Cardiac muscle cell (in vitro differentiated cells and primary cell): ENCODE data around the gene XRN2. TPM values are rescaled to one million over a fixed set of nuclear protein-coding genes. Genes with fewer than 3 reads are reported as not detected.

Experiments used
- DNase-seq, 2 donors: peaks; one replicate each; pipeline versions ENCODE4 v3.0.0 to v3.0.0-alpha.2; 2010 to 2017; ENCODE audit warnings: low read depth in 1 of 2, low spot score in 1 of 2
- H3K27ac ChIP-seq: fragments of 200-600 bp; sonication (generic); 2 replicates; pipeline ENCODE4 v1.5.1; 2016
- H3K27me3 ChIP-seq: fragments of 200-600 bp; sonication (generic); 2 replicates; pipeline ENCODE4 v1.6.0; 2016; ENCODE audit warnings: control low read depth
- H3K36me3 ChIP-seq: fragments of 200-600 bp; sonication (generic); 2 replicates; pipeline ENCODE4 v1.5.1; 2016; ENCODE audit warnings: control low read depth
- H3K4me1 ChIP-seq: fragments of 200-600 bp; sonication (generic); 2 replicates; pipeline ENCODE4 v1.8.1; 2017; ENCODE audit warnings: low read depth, mild to moderate bottlenecking, mixed run types
- H3K4me3 ChIP-seq: fragments of 200-600 bp; sonication (generic); 2 replicates; pipeline ENCODE4 v1.5.1; 2016; ENCODE audit warnings: mild to moderate bottlenecking
- H3K9me3 ChIP-seq: fragments of 200-600 bp; sonication (generic); 2 replicates; pipeline ENCODE4 v1.5.1; 2017; ENCODE audit warnings: low read depth, mild to moderate bottlenecking, control low read depth
- CTCF ChIP-seq: IDR thresholded peaks from 2 replicates; pipeline ENCODE4 v1.5.1; 2012; ENCODE audit warnings: low read depth, mild to moderate bottlenecking, low read length
- polyA plus RNA-seq: library from polyadenylated mRNA; unstranded; fragments of >200 nt; fragmentation: Nextera tagmentation; extraction: Ambion mirVana; gene quantifications from 2 replicates; pipeline ENCODE4 v1.2.1, GENCODE V29; 2016
- total RNA-seq: library from RNA; depleted of rRNA; stranded (reverse); fragments of >200 nt; gene quantifications from 2 replicates; pipeline ENCODE4 v1.2.3, GENCODE V29; 2016

The XRN2 gene
- total and polyA plus RNA-seq, 2 experiments from 2014 or later, result 54.5 to 59.8 TPM

GRCh38 chr20:21286775-21287174, 16.4 kb upstream of the XRN2 start:
- no peak for DNase-seq
- H3K27me3 ChIP-seq, result no peaks in the 10 kb centered on the region
- no peaks in the 10 kb centered on the region for H3K36me3 ChIP-seq
- no peak for TF ChIP-seq CTCF
- no peak overlapping the region for H3K4me3 ChIP-seq
- no peaks in the 10 kb centered on the region for H3K4me1 ChIP-seq
- H3K27ac ChIP-seq, result no peak overlapping the region
- no peaks in the 10 kb centered on the region for H3K9me3 ChIP-seq

- DNase-seq, result no peak
- no peak overlapping the region for H3K4me3 ChIP-seq
- no peaks in the 10 kb centered on the region for H3K9me3 ChIP-seq
- H3K36me3 ChIP-seq, result no peaks in the 10 kb centered on the region
- H3K27ac ChIP-seq, result no peak overlapping the region
- H3K4me1 ChIP-seq, result no peaks in the 10 kb centered on the region
- no peaks in the 10 kb centered on the region for H3K27me3 ChIP-seq
- TF ChIP-seq CTCF, result no peak
Measured at GRCh38 chr20:21288587-21289370, 14.4 kb upstream of the XRN2 start.

- Histone ChIP-seq H3K9me3 (no peaks in the 10 kb centered on the region), H3K4me3 (no peak overlapping the region), H3K27ac (no peak overlapping the region), H3K4me1 (peaks cover 2% of the 10 kb centered on the region), H3K36me3 (no peaks in the 10 kb centered on the region), H3K27me3 (no peaks in the 10 kb centered on the region)
- TF ChIP-seq CTCF, result no peak
- no peak for DNase-seq
Measured at GRCh38 chr20:21289651-21290050, 13.5 kb upstream of the XRN2 start.

GRCh38 chr20:21291026-21291425, 12.1 kb upstream of the XRN2 start:
- peaks cover 9% of the 10 kb centered on the region for H3K4me1 ChIP-seq
- no peak for TF ChIP-seq CTCF
- no peaks in the 10 kb centered on the region for H3K27me3 ChIP-seq
- H3K36me3 ChIP-seq, result no peaks in the 10 kb centered on the region
- no peak overlapping the region for H3K27ac ChIP-seq
- no peaks in the 10 kb centered on the region for H3K9me3 ChIP-seq
- H3K4me3 ChIP-seq, result no peak overlapping the region
- no peak for DNase-seq

GRCh38 chr20:21294755-21295154, 8.4 kb upstream of the XRN2 start:
- TF ChIP-seq CTCF, result no peak
- no peak overlapping the region for H3K27ac ChIP-seq
- no peaks in the 10 kb centered on the region for H3K9me3 ChIP-seq
- peaks cover 11% of the 10 kb centered on the region for H3K27me3 ChIP-seq
- H3K4me3 ChIP-seq, result no peak overlapping the region
- H3K36me3 ChIP-seq, result no peaks in the 10 kb centered on the region
- DNase-seq, result no peak
- peaks cover 9% of the 10 kb centered on the region for H3K4me1 ChIP-seq
